Calu3 (cell line): ENCODE data around the gene VARS2. TPM values are rescaled to one million over a fixed set of nuclear protein-coding genes. Genes with fewer than 3 reads are reported as not detected.
"Not testable (repeated sequence)": the region's sequence is repeated elsewhere in the genome, so short reads cannot be mapped to it uniquely, and the experiment has no call there.

Experiments
- BruUV-seq: library from RNA; stranded (reverse); fragments of 400-500 nt; replicated peaks from 2 replicates; lab custom pipeline; 2021; lab: Mats Ljungman, UMichigan
- CTCF ChIA-PET: fragments of 300-600 bp; sonication (Branson Sonifier 250); formaldehyde crosslinking; loops from one replicate; lab custom pipeline; 2022; ENCODE audit warnings: antibody characterized with exemption; lab: Charles Lee
- DNase-seq: peaks from one replicate; pipeline ENCODE4 v3.0.0; 2022
- H3K27ac Mint-ChIP-seq: one replicate; pipeline ENCODE4 v1.8.0; 2022; ENCODE audit warnings: mixed read lengths; ENCODE audit not compliant: unreplicated experiment
- H3K27me3 Mint-ChIP-seq: one replicate; pipeline ENCODE4 v1.8.0; 2022; ENCODE audit warnings: mixed read lengths; ENCODE audit not compliant: unreplicated experiment
- H3K36me3 Mint-ChIP-seq: one replicate; pipeline ENCODE4 v1.8.0; 2022; ENCODE audit warnings: mild to moderate bottlenecking, moderate library complexity, mixed read lengths; ENCODE audit not compliant: insufficient read depth, unreplicated experiment
- H3K4me1 Mint-ChIP-seq: one replicate; pipeline ENCODE4 v1.8.0; 2022; ENCODE audit warnings: mild to moderate bottlenecking, low read depth, mixed read lengths; ENCODE audit not compliant: unreplicated experiment
- H3K4me3 Mint-ChIP-seq: one replicate; pipeline ENCODE4 v1.8.0; 2022; ENCODE audit warnings: mild to moderate bottlenecking, low read depth, moderate library complexity, mixed read lengths; ENCODE audit not compliant: unreplicated experiment
- H3K9me3 Mint-ChIP-seq: one replicate; pipeline ENCODE4 v1.8.0; 2022; ENCODE audit warnings: low read depth, mixed read lengths; ENCODE audit not compliant: unreplicated experiment
- intact Hi-C: fragments of 100-400 bp; cut with micrococcal nuclease; formaldehyde crosslinking; loops from one replicate; pipeline ENCODE4 v1.10.0; 2022; ENCODE audit not compliant: unreplicated experiment
- total RNA-seq: library from RNA; stranded (reverse); gene quantifications from 2 replicates; pipeline ENCODE4 v1.2.3, GENCODE V29; 2022
- TF ChIP-seq, protein P1 (sequence below): fragments of 200-600 bp; IDR thresholded peaks from one replicate; pipeline ENCODE4 v1.8.0; 2022; ENCODE audit warnings: antibody characterized with exemption; ENCODE audit not compliant: unreplicated experiment

Gene VARS2
- total RNA-seq, 1 experiment from 2014 or later = 33.0 TPM

DNA sequence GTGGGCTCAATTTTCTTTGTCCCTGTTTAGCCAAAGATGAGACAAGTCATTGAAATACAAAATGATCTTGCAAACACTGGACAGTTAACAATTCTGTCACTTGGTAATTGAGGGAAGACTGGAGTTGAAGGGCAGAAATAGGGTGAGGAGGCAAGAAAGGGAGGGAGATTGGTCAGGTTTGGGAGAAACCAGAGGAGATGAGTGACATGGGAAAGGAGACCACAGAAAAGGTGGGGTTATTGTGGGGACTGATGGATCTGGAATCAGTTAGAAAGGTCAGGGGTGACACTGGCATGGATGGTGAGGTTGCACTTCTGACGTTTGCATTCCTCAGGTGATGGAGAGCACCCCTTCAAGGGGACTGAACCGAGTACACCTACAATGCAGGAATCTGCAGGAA is 5.3 kb upstream of the VARS2 start:
- Mint-ChIP-seq H3K9me3 (no peaks in the 10 kb centered on the region), H3K36me3 (peaks cover 52% of the 10 kb centered on the region), H3K27me3 (no peaks in the 10 kb centered on the region), H3K4me3 (peak overlapping the region; percentile 97), H3K4me1 (peaks cover 17% of the 10 kb centered on the region), H3K27ac (peak overlapping the region; percentile 76)
- TF ChIP-seq, protein P1, sequence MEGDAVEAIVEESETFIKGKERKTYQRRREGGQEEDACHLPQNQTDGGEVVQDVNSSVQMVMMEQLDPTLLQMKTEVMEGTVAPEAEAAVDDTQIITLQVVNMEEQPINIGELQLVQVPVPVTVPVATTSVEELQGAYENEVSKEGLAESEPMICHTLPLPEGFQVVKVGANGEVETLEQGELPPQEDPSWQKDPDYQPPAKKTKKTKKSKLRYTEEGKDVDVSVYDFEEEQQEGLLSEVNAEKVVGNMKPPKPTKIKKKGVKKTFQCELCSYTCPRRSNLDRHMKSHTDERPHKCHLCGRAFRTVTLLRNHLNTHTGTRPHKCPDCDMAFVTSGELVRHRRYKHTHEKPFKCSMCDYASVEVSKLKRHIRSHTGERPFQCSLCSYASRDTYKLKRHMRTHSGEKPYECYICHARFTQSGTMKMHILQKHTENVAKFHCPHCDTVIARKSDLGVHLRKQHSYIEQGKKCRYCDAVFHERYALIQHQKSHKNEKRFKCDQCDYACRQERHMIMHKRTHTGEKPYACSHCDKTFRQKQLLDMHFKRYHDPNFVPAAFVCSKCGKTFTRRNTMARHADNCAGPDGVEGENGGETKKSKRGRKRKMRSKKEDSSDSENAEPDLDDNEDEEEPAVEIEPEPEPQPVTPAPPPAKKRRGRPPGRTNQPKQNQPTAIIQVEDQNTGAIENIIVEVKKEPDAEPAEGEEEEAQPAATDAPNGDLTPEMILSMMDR = no peak
- CTCF ChIA-PET = interaction anchor here (1.4 to 1.5 kb wide), 3 partner anchors 25 to 178 kb away, joined by 5 to 14 read pairs (median 7); partner anchors contain the start of gene DDR1
- intact Hi-C loops = no loop called here
- DNase-seq = no peak
- BruUV-seq = no TSS peak

DNA sequence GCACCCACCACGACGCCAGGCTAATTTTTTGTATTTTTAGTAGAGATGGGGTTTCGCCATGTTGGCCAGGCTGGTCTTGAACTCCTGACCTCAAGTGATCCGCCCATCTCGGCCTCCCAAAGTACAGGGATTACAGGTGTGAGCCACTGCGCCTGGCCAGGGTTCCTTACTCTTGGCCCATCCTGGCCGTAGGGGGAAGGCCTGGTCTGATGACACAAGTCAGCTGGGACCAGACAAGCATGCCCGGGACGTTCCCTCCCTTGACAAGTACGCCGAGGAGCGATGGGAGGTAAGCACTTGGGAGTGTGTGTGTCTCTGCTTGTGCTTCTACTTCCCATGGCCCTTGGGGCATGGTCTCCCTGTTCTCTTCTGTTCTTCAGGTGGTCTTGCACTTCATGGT is 3.6 kb upstream of the VARS2 start:
- H3K36me3 Mint-ChIP-seq = peaks cover 67% of the 10 kb centered on the region
- H3K4me3 Mint-ChIP-seq, H3K9me3 Mint-ChIP-seq, intact Hi-C loops, BruUV-seq, H3K27ac Mint-ChIP-seq, H3K27me3 Mint-ChIP-seq, DNase-seq: not testable (repeated sequence)
- CTCF ChIA-PET = interaction anchor here (1.4 kb wide), 1 partner anchor 169 kb away, joined by 3 read pairs; no protein-coding TSS in a partner anchor
- peaks cover 29% of the 10 kb centered on the region for H3K4me1 Mint-ChIP-seq

DNA sequence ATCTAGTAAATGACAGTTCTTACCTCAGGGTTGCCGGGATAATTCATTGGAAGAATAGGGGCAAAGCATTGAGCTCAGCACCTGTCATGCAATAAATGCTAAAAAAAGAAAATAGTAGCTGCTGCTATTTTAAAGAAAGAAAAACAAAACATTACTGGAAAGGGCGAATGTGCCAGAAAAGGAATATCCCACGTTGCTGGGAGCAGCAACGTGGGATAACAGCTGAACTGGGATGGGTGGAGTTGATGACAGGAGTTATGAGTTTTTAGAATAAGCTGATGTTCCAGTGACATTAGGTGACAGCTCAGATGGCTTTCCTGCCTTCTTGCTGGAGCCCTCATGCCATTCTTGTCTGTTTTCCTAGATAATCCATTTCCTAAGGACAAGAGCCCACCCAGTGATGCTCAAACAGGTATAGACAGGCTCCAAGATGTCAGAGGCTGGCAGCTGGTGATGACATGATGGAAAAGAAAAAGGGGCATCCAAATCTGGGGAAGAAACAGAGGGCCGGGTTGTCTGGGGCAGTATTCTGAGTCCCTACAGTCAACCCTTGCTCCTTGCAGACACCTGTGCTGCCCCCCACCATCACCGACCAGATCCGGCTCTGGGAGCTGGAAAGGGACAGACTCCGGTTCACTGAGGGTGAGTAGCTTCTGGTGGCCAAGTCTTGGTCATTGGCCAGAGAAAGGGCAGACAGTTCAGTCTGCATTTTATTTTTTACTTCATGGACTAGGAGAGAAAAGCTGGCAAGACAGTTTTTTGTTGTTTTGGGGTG is 1.1 kb upstream of the VARS2 start:
- H3K4me3 Mint-ChIP-seq = peak overlapping the region; percentile 78
- no peak for DNase-seq
- intact Hi-C loops = no loop called here
- H3K27me3 Mint-ChIP-seq = no peaks in the 10 kb centered on the region
- no TSS peak for BruUV-seq
- peaks cover 34% of the 10 kb centered on the region for H3K4me1 Mint-ChIP-seq
- H3K9me3 Mint-ChIP-seq = no peaks in the 10 kb centered on the region
- H3K27ac Mint-ChIP-seq = peak overlapping the region; percentile 71
- CTCF ChIA-PET = interaction anchor here (0.6 to 6.0 kb wide), 23 partner anchors 9 to 1333 kb away, joined by 3 to 180 read pairs (median 8); partner anchors contain the start of genes DDR1 and PSORS1C1
- peaks cover 62% of the 10 kb centered on the region for H3K36me3 Mint-ChIP-seq
- TF ChIP-seq, protein P1 = no peak

DNA sequence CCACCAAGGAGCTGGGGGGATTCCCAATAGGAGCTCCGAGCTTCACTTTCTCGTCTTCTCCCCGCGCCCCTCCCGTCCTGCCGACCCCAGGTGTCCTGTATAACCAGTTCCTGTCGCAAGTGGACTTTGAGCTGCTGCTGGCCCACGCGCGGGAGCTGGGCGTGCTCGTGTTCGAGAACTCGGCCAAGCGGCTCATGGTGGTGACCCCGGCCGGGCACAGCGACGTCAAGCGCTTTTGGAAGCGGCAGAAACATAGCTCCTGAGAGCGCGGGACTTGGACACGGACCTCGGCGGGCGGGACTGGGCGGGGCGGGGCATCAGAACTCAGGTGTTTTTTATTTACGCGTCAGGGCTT is 340 bp upstream of the VARS2 start:
- peaks cover 54% of the 10 kb centered on the region for H3K36me3 Mint-ChIP-seq
- DNase-seq = no peak
- H3K27ac Mint-ChIP-seq = peak overlapping the region; percentile 71
- CTCF ChIA-PET = interaction anchor here (0.6 to 6.0 kb wide), 37 partner anchors 9 to 1332 kb away, joined by 3 to 180 read pairs (median 5); partner anchors contain the start of genes DDR1 and PSORS1C1
- BruUV-seq = no TSS peak
- TF ChIP-seq, protein P1 = no peak
- H3K27me3 Mint-ChIP-seq = no peaks in the 10 kb centered on the region
- intact Hi-C loops = loop anchor here (2.0 kb wide), 1 partner anchor 165 kb away; no protein-coding TSS in a partner anchor
- H3K4me1 Mint-ChIP-seq = peaks cover 27% of the 10 kb centered on the region
- peak overlapping the region; percentile 78 for H3K4me3 Mint-ChIP-seq
- H3K9me3 Mint-ChIP-seq = no peaks in the 10 kb centered on the region
